ENCODE data around the gene CST9.

The CST9 gene

DNA sequence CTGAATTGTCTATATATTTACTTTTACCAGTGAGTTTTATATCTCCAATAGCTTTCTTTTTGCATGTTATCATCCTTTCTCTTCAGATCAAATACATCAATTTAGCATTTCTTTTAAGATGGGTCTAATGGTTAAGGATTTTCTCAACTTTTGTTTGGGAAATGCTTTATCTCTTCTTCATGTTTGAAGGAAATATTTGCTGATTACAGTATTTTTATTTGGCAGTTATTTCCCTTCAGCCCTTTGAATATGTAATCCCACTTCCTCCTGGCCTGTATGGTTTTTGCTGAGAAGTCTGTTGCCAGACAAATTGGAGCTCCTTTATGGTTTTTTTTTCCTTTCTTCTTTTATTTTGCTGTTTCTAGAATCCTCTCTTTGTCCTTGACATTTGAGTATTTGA, 30.7 kb downstream of the CST9 start:
- H3K27ac Mint-ChIP-seq = no peak overlapping the region
- DNase-seq (no peak), ATAC-seq (no peak)
- H3K27me3 Mint-ChIP-seq = no peaks in the 10 kb centered on the region
- H3K36me3 Mint-ChIP-seq (ENCODE audit: low read depth) = no peaks in the 10 kb centered on the region
- no peak overlapping the region for H3K4me3 Mint-ChIP-seq
- no peaks in the 10 kb centered on the region for H3K4me1 Mint-ChIP-seq
- no peaks in the 10 kb centered on the region for H3K9me3 Mint-ChIP-seq

DNA sequence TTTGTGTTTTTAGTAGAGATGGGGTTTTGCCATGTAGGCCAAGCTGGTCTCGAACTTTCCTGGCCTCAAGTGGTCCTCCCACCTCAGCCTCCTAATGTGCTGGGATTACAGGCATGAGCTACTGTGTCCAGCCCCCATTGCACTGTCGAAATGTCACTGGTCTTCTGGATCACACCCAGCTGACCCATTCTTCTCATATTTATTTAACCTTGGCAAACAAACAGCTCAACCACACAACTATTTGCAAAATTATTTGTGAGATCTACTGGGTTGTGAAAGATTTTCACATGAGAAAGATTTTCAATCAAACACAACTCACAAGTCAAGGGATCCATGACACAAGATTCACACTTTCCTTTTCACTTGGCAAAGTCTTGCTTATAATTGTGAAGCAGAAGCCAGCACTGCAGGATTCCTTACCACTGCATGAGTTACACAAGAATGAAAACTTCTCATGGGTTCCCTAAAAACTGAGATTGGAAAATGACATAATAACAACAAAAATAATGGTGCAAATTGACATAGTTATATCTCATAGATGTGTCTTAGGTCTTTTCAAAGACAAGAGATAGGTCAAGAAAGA, 35.4 kb downstream of the CST9 start:
- H3K4me1 Mint-ChIP-seq = no peaks in the 10 kb centered on the region
- no peak overlapping the region for H3K27ac Mint-ChIP-seq
- DNase-seq = no peak
- H3K27me3 Mint-ChIP-seq = peaks cover 6% of the 10 kb centered on the region
- no peak for ATAC-seq
- no peak overlapping the region for H3K4me3 Mint-ChIP-seq
- H3K36me3 Mint-ChIP-seq (ENCODE audit: low read depth) = no peaks in the 10 kb centered on the region
- no peaks in the 10 kb centered on the region for H3K9me3 Mint-ChIP-seq

GRCh38 chr20:23569570-23569969, 36.1 kb downstream of the CST9 start:
- no peak overlapping the region for H3K27ac Mint-ChIP-seq
- no peaks in the 10 kb centered on the region for H3K9me3 Mint-ChIP-seq
- no peaks in the 10 kb centered on the region for H3K4me1 Mint-ChIP-seq
- no peak for ATAC-seq
- H3K4me3 Mint-ChIP-seq = no peak overlapping the region
- no peak for DNase-seq
- peaks cover 6% of the 10 kb centered on the region for H3K27me3 Mint-ChIP-seq
- no peaks in the 10 kb centered on the region for H3K36me3 Mint-ChIP-seq (ENCODE audit: low read depth)

- Mint-ChIP-seq H3K4me1 (no peaks in the 10 kb centered on the region), H3K27me3 (peaks cover 6% of the 10 kb centered on the region), H3K4me3 (no peak overlapping the region), H3K27ac (no peak overlapping the region), H3K9me3 (no peaks in the 10 kb centered on the region), H3K36me3 (ENCODE audit: low read depth) (no peaks in the 10 kb centered on the region)
- no peak for ATAC-seq
- no peak for DNase-seq
These were observed 36.8 kb downstream of the CST9 start for GRCh38 chr20:23568971-23569330.

GRCh38 chr20:23568320-23568970, 37.3 kb downstream of the CST9 start, which contains the start of gene CST9L:
TSS of gene CST9L (minus strand) at chr20:23568484. CDS start at chr20:23568450, 34 bp downstream.
- H3K9me3 Mint-ChIP-seq = no peaks in the 10 kb centered on the region
- ATAC-seq (no peak), DNase-seq (no peak)
- H3K27ac Mint-ChIP-seq = no peak within 1 kb of the TSS
- no peak within 1 kb of the TSS for H3K4me3 Mint-ChIP-seq
- peaks cover 6% of the 10 kb centered on the region for H3K27me3 Mint-ChIP-seq
- no peaks in the 10 kb centered on the region for H3K4me1 Mint-ChIP-seq
- H3K36me3 Mint-ChIP-seq (ENCODE audit: low read depth) = no peaks in the 10 kb centered on the region

GRCh38 chr20:23566199-23566932, 39.4 kb downstream of the CST9 start:
- peaks cover 9% of the 10 kb centered on the region for H3K9me3 Mint-ChIP-seq
- DNase-seq = no peak
- ATAC-seq = no peak
- H3K4me3 Mint-ChIP-seq = no peak overlapping the region
- H3K27ac Mint-ChIP-seq = no peak overlapping the region
- H3K27me3 Mint-ChIP-seq = peaks cover 6% of the 10 kb centered on the region
- no peaks in the 10 kb centered on the region for H3K4me1 Mint-ChIP-seq
- H3K36me3 Mint-ChIP-seq (ENCODE audit: low read depth) = peaks cover 3% of the 10 kb centered on the region

GRCh38 chr20:23565503-23566045, 40.1 kb downstream of the CST9 start:
- no peak overlapping the region for H3K27ac Mint-ChIP-seq
- no peak overlapping the region for H3K4me3 Mint-ChIP-seq
- peaks cover 9% of the 10 kb centered on the region for H3K9me3 Mint-ChIP-seq
- DNase-seq (no peak), ATAC-seq (no peak)
- no peaks in the 10 kb centered on the region for H3K4me1 Mint-ChIP-seq
- peaks cover 6% of the 10 kb centered on the region for H3K27me3 Mint-ChIP-seq
- H3K36me3 Mint-ChIP-seq (ENCODE audit: low read depth) = peaks cover 3% of the 10 kb centered on the region

GRCh38 chr20:23564927-23565326, 40.8 kb downstream of the CST9 start:
- H3K4me1 Mint-ChIP-seq = no peaks in the 10 kb centered on the region
- H3K27me3 Mint-ChIP-seq = peaks cover 6% of the 10 kb centered on the region
- H3K27ac Mint-ChIP-seq = no peak overlapping the region
- H3K4me3 Mint-ChIP-seq = no peak overlapping the region
- DNase-seq (no peak), ATAC-seq (no peak)
- peaks cover 3% of the 10 kb centered on the region for H3K36me3 Mint-ChIP-seq (ENCODE audit: low read depth)
- H3K9me3 Mint-ChIP-seq = peaks cover 12% of the 10 kb centered on the region

GRCh38 chr20:23562721-23563342, 42.9 kb downstream of the CST9 start:
- no peak for DNase-seq
- Mint-ChIP-seq H3K36me3 (ENCODE audit: low read depth) (peaks cover 3% of the 10 kb centered on the region), H3K9me3 (peaks cover 19% of the 10 kb centered on the region), H3K4me3 (no peak overlapping the region), H3K4me1 (no peaks in the 10 kb centered on the region), H3K27me3 (peaks cover 7% of the 10 kb centered on the region), H3K27ac (no peak overlapping the region)
- ATAC-seq = no peak

GRCh38 chr20:23554401-23554800, 51.3 kb downstream of the CST9 start:
- H3K4me1 Mint-ChIP-seq = no peaks in the 10 kb centered on the region
- no peaks in the 10 kb centered on the region for H3K36me3 Mint-ChIP-seq (ENCODE audit: low read depth)
- H3K27me3 Mint-ChIP-seq = peaks cover under 1% of the 10 kb centered on the region
- ATAC-seq (no peak), DNase-seq (no peak)
- H3K27ac Mint-ChIP-seq = no peak overlapping the region
- H3K9me3 Mint-ChIP-seq = peaks cover 10% of the 10 kb centered on the region
- no peak overlapping the region for H3K4me3 Mint-ChIP-seq
